ENCODE measurements around the gene CCDC17. TPM values are rescaled to one million over a fixed set of nuclear protein-coding genes. Genes with fewer than 3 reads are reported as not detected.

CCDC17 gene
- total and polyA plus RNA-seq, 2 of the 8 experiments (the other 6 are each of a cell fraction or from before 2014, with no cell fraction given), result 0.95 to 2.0 TPM

DNA sequence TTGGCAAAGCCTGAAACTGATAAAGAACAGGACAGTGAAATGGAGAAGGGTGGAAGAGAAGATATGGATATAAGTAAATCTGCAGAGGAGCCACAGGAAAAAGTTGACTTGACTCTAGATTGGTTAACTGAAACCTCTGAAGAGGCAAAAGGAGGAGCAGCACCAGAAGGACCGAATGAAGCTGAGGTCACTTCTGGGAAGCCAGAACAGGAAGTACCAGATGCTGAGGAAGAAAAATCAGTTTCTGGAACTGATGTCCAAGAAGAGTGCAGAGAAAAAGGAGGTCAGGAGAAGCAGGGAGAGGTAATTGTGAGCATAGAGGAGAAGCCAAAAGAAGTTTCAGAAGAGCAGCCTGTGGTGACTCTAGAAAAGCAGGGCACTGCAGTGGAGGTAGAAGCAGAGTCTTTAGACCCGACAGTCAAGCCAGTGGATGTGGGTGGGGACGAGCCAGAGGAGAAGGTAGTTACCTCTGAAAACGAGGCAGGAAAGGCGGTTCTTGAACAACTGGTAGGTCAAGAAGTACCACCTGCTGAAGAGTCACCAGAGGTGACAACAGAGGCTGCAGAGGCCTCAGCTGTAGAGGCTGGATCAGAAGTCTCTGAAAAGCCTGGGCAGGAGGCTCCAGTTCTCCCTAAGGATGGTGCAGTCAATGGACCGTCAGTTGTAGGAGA, 16.3 kb downstream of the CCDC17 start:
- Histone ChIP-seq H3K4me1 (replicated peaks in 1 of 4; ENCODE audit: control insufficient read depth in 3 of 4, insufficient read depth in 4 of 4, low read length in 3 of 4) (no peaks in the 10 kb centered on the region), H4K8ac (ENCODE audit: extremely low read depth, insufficient read depth, low read length) (no peak overlapping the region), H3K56ac (replicated peaks; ENCODE audit: insufficient read length, low read depth, low read length) (no peak overlapping the region), H2BK5ac (ENCODE audit: low read depth, low read length) (no peak overlapping the region), H3K23ac (ENCODE audit: insufficient read length) (no peak overlapping the region), H4K91ac (replicated peaks; ENCODE audit: insufficient read length, low read length) (no peak overlapping the region), H3K4ac (replicated peaks; ENCODE audit: insufficient read length, low read depth, low read length) (no peak overlapping the region), H3K23me2 (ENCODE audit: low read depth, low read length) (no peaks in the 10 kb centered on the region), H2BK120ac (replicated peaks; ENCODE audit: low read depth, low read length) (no peak overlapping the region), H2BK15ac (ENCODE audit: low read length) (no peak overlapping the region), H2BK20ac (ENCODE audit: low read length) (no peak overlapping the region), H3K27ac (ENCODE audit: low read depth, low read length) (no peak overlapping the region), H3K4me2 (ENCODE audit: insufficient read depth in 1 of 2, low read depth in 2 of 2, low read length in 2 of 2) (no peak overlapping the region), H2AFZ (ENCODE audit: low read length) (no peak overlapping the region), H3K79me1 (ENCODE audit: low read depth, low read length) (peaks cover 1% of the 10 kb centered on the region), H4K20me1 (replicated peaks in 1 of 2; ENCODE audit: control insufficient read depth in 1 of 2, insufficient read depth in 2 of 2, low read length in 2 of 2) (peaks cover 13 to 14% of the 10 kb centered on the region in 2 experiments), H3K79me2 (ENCODE audit: control insufficient read depth in 1 of 2, insufficient read depth in 2 of 2, low read length in 2 of 2) (peaks cover 0 to 84% of the 10 kb centered on the region in 2 experiments), H2BK12ac (ENCODE audit: low read depth, low read length) (no peak overlapping the region), H3K9me3 (ENCODE audit: insufficient read depth in 2 of 2, low read depth in 1 of 2, low read length in 1 of 2) (no peaks in the 10 kb centered on the region), H3K36me3 (ENCODE audit: control insufficient read depth in 2 of 4, insufficient read depth in 4 of 4, low read length in 3 of 4) (peaks cover 21 to 87% (median 71%) of the 10 kb centered on the region in 4 experiments; a peak in 7 of 8 replicates), H3K4me3 (ENCODE audit: extremely low read depth in 1 of 4, insufficient read depth in 2 of 4, low read depth in 3 of 4, low read length in 4 of 4) (no peak overlapping the region), H3K14ac (ENCODE audit: insufficient read length) (no peak overlapping the region), H3K27me3 (replicated peaks in 1 of 4; ENCODE audit: control insufficient read depth in 3 of 4, extremely low read depth in 1 of 4, insufficient read depth in 3 of 4, low read length in 3 of 4) (no peaks in the 10 kb centered on the region), H3K18ac (ENCODE audit: extremely low read depth, low read length) (no peak overlapping the region), H3K9ac (replicated peaks in 1 of 4; ENCODE audit: extremely low read depth in 1 of 4, low read depth in 3 of 4, low read length in 3 of 4) (no peak overlapping the region), H4K5ac (ENCODE audit: insufficient read length, low read depth, low read length) (no peak overlapping the region), H2AK5ac (ENCODE audit: low read depth, low read length) (no peak overlapping the region)
- TF ChIP-seq POLR2A (IDR thresholded peaks at IDR 0.05; ENCODE audit: control extremely low read depth in 1 of 2, low read depth in 2 of 2, low read length in 2 of 2) (peak in 1 of 2 experiments; percentile 30; a peak in 1 of 3 replicates), POLR2AphosphoS5 (IDR thresholded peaks at IDR 0.05; ENCODE audit: low read depth, low read length) (peak; percentile 69; the same call in 1 of the 2 replicates), PHF8 (conservative IDR thresholded peaks at IDR 0.05; ENCODE audit: low read depth, low read length) (no peak), GABPA (IDR thresholded peaks at IDR 0.05; ENCODE audit: borderline replicate concordance, insufficient read depth, low read length) (no peak)
- CTCF ChIA-PET (ENCODE audit: partially characterized antibody), result no interaction called here
- 77% methylated on average over 6 of the region's 6 CpGs; no CpG with 5 or more reads in 1 of the 2 experiments for WGBS, 2 experiments (ENCODE audit: extremely low coverage in 1 of 2, insufficient coverage in 1 of 2, insufficient read length in 1 of 2, insufficient replicate concordance in 2 of 2, low coverage in 1 of 2, low lambda C conversion rate in 2 of 2, missing lambda C conversion rate in 1 of 2)
- DNase-seq (ENCODE audit: low read depth in 1 of 2, low spot score in 2 of 2) (no peak), FAIRE-seq (no peak)
- POLR2A ChIA-PET (ENCODE audit: partially characterized antibody), result interaction anchor here (0.9 to 10.9 kb wide), 5 partner anchors 11 to 23 kb away, joined by 3 to 90 read pairs (median 7); partner anchors contain the start of gene NASP
